Ishikawa (cell line): Measurements from ENCODE around the gene HSP90B1.
A peak's percentile ranks its signal among the peaks of the same experiment; 100 is the strongest.

Source experiments
- CEBPB ChIP-seq: IDR thresholded peaks from 2 replicates; pipeline ENCODE4 v1.6.1; 2012
- CREB1 ChIP-seq: IDR thresholded peaks from 2 replicates; pipeline ENCODE4 v1.6.1; 2012; ENCODE audit warnings: low read depth
- EGR1 ChIP-seq: IDR thresholded peaks from 2 replicates; pipeline ENCODE4 v1.6.1; 2012
- EP300 ChIP-seq: IDR thresholded peaks from 2 replicates; pipeline ENCODE4 v1.6.1; 2012; ENCODE audit warnings: borderline replicate concordance
- FOXM1 ChIP-seq: IDR thresholded peaks from 2 replicates; pipeline ENCODE4 v1.6.1; 2012; ENCODE audit warnings: low read depth, borderline replicate concordance
- MAX ChIP-seq: IDR thresholded peaks from 2 replicates; pipeline ENCODE4 v1.6.1; 2012
- NFIC ChIP-seq: IDR thresholded peaks from 2 replicates; pipeline ENCODE4 v1.6.1; 2012
- RAD21 ChIP-seq: IDR thresholded peaks from 2 replicates; pipeline ENCODE4 v1.6.1; 2012; ENCODE audit warnings: low read depth
- REST ChIP-seq: IDR thresholded peaks from 2 replicates; pipeline ENCODE4 v1.6.1; 2012; ENCODE audit warnings: low read depth, mild to moderate bottlenecking
- TAF1 ChIP-seq: IDR thresholded peaks from 2 replicates; pipeline ENCODE4 v1.6.1; 2012; ENCODE audit warnings: low read depth, mild to moderate bottlenecking
- TCF12 ChIP-seq: IDR thresholded peaks from 2 replicates; pipeline ENCODE4 v1.6.1; 2012; ENCODE audit warnings: low read depth
- TEAD4 ChIP-seq: IDR thresholded peaks from 2 replicates; pipeline ENCODE4 v1.6.1; 2012
- USF1 ChIP-seq: IDR thresholded peaks from 2 replicates; pipeline ENCODE4 v1.6.1; 2012
- YY1 ChIP-seq: IDR thresholded peaks from 2 replicates; pipeline ENCODE4 v1.6.1; 2012; ENCODE audit warnings: low read depth
- ZBTB7A ChIP-seq: IDR thresholded peaks from 2 replicates; pipeline ENCODE4 v1.6.1; 2012; ENCODE audit warnings: low read depth

HSP90B1 gene

GRCh38 chr12:103883908-103884307 is 46.3 kb upstream of the HSP90B1 start:
- no peak for TF ChIP-seq TEAD4
- TF ChIP-seq RAD21 = no peak
- TF ChIP-seq TAF1 = no peak
- TF ChIP-seq ZBTB7A = no peak
- no peak for TF ChIP-seq EP300
- TF ChIP-seq TCF12 = no peak
- no peak for TF ChIP-seq REST
- TF ChIP-seq USF1 = no peak
- no peak for TF ChIP-seq MAX
- no peak for TF ChIP-seq CREB1
- no peak for TF ChIP-seq NFIC
- no peak for TF ChIP-seq CEBPB

GRCh38 chr12:103884316-103884715 is 45.9 kb upstream of the HSP90B1 start:
- TF ChIP-seq RAD21 = peak; percentile 62
- no peak for TF ChIP-seq ZBTB7A
- TF ChIP-seq FOXM1 = no peak

DNA sequence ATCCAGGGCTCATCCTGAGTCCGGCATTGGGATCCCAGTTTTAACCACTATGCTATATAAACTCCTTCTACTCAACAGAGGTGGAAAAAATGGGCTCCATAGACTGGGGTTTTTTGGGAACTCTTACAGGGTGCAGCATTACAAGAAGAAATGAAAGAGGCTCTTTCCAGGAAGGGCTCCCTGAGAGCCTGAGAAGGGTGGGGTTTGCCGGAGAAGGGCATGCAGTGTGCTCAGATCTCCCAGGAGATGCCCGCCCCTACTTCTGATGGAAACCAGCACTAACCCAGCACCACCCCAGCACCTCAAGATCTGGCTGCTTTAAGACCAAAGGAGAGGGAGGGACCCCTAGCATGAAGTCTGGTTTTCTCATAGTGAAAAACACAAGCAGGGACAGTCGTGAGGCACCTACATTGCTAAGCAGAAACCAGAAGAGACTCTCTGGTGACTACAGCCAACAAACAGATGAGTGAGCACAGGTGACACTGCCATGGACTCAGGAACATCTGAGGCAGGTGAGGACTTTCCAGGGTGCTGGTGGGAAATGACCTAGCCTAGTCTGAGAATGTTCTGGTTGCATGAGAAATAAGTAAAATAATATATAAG is 43.9 kb upstream of the HSP90B1 start:
- TF ChIP-seq CREB1 (no peak), YY1 (no peak), TCF12 (no peak), TEAD4 (no peak), EP300 (no peak), EGR1 (no peak), NFIC (no peak), RAD21 (no peak), USF1 (no peak), ZBTB7A (no peak), TAF1 (no peak), MAX (no peak), FOXM1 (no peak), CEBPB (no peak), REST (no peak)

DNA sequence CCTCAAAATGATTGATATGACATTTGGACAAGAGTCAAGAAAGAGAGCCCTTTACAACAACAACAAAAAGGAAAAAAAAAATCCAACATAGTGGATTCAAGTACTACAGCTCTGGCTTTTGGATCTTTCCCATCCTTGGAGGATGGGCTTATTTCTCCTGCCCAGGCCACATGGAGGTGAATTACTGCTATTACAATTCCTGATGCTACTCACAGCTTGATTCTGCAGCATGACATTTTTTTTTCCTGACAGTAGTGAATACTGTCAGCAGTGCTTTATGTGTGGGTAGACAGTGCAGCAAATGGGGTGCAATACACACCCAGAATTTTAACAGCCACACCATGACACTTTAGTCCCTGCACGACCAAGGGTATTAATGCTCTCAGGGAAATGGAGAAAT is 42.5 kb upstream of the HSP90B1 start:
- TF ChIP-seq TAF1 = no peak
- TF ChIP-seq CEBPB = no peak
- TF ChIP-seq REST = no peak
- no peak for TF ChIP-seq ZBTB7A
- no peak for TF ChIP-seq EP300
- TF ChIP-seq FOXM1 = no peak
- no peak for TF ChIP-seq USF1
- no peak for TF ChIP-seq TCF12
- no peak for TF ChIP-seq NFIC
- TF ChIP-seq RAD21 = no peak
- no peak for TF ChIP-seq MAX
- TF ChIP-seq YY1 = no peak
